A673 (cell line): Measurements from ENCODE around the gene SRP54.
"Not testable (repeated sequence)": the region's sequence is repeated elsewhere in the genome, so short reads cannot be mapped to it uniquely, and the experiment has no call there.

ENCODE experiments used
- EZH2 ChIP-seq: fragments of 200-600 bp; sonication (generic); IDR thresholded peaks from 2 replicates; pipeline ENCODE4 v1.6.1; 2017; ENCODE audit warnings: borderline replicate concordance, low read depth, mild to moderate bottlenecking, mixed read lengths, antibody characterized with exemption, low read length; ENCODE audit not compliant: poor library complexity, severe bottlenecking
- TF ChIP-seq, protein P1 (sequence below): fragments of 300-800, 200-600 bp; sonication (generic); conservative IDR thresholded peaks from 2 replicates; pipeline ENCODE4 v1.5.1; 2017; ENCODE audit warnings: low read depth, mild to moderate bottlenecking, antibody characterized with exemption, low read length, moderate library complexity, mixed read lengths

DNA sequence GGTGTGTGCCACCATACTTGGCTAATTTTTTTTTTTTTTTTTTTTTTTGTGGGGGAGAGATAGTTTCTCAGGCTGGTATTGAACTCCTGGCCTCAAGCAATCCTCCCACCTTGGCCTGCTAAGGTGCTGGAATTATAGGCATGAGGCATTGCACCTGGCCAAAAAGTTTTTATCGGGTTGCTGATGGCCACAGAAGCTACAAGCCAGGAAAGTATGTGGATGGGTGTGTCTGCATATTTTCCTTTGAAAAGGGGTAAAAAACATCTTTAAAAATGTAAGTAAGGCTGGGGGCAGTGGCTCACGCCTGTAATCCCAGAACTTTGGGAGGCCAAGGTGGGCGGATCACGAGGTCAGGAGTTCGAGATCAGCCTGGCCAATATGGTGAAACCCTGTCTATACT lies 20.7 kb upstream of the SRP54 start:
- TF ChIP-seq, protein P1, sequence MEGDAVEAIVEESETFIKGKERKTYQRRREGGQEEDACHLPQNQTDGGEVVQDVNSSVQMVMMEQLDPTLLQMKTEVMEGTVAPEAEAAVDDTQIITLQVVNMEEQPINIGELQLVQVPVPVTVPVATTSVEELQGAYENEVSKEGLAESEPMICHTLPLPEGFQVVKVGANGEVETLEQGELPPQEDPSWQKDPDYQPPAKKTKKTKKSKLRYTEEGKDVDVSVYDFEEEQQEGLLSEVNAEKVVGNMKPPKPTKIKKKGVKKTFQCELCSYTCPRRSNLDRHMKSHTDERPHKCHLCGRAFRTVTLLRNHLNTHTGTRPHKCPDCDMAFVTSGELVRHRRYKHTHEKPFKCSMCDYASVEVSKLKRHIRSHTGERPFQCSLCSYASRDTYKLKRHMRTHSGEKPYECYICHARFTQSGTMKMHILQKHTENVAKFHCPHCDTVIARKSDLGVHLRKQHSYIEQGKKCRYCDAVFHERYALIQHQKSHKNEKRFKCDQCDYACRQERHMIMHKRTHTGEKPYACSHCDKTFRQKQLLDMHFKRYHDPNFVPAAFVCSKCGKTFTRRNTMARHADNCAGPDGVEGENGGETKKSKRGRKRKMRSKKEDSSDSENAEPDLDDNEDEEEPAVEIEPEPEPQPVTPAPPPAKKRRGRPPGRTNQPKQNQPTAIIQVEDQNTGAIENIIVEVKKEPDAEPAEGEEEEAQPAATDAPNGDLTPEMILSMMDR: not testable (repeated sequence)
- not testable (repeated sequence) for TF ChIP-seq EZH2
